Natural killer cell (primary cell): ENCODE measurements around the gene KCNAB3. TPM values are rescaled to one million over a fixed set of nuclear protein-coding genes. Genes with fewer than 3 reads are reported as not detected.

Source experiments
- ATAC-seq, 3 donors: fragments of 150-1000 bp in 2 of 3; fragments of 200-7000 bp in 1 of 3; cut with Tn5 transposase; 1 replicate in 1 of 3; 2 replicates in 2 of 3; pipeline ENCODE4 v1.10.0; 2021; ENCODE audit warnings: mild to moderate bottlenecking in 2 of 3, moderate library complexity in 2 of 3
- DNase-seq, 2 donors: peaks; one replicate each; pipeline versions ENCODE4 v3.0.0 to v3.0.0-alpha.2; 2013 to 2021; ENCODE audit warnings: mixed read lengths in 1 of 2
- H3K27ac ChIP-seq: one replicate; pipeline ENCODE4 v1.5.1; 2013; ENCODE audit warnings: mild to moderate bottlenecking, low read length
- H3K27me3 ChIP-seq: one replicate; pipeline ENCODE4 v1.6.1; 2013; ENCODE audit warnings: low read length; ENCODE audit not compliant: control insufficient read depth, insufficient read depth
- H3K36me3 ChIP-seq: one replicate; pipeline ENCODE4 v1.6.1; 2013; ENCODE audit warnings: low read length; ENCODE audit not compliant: control insufficient read depth, insufficient read depth
- H3K4me1 ChIP-seq: one replicate; pipeline ENCODE4 v1.6.1; 2013; ENCODE audit warnings: low read length; ENCODE audit not compliant: control insufficient read depth, insufficient read depth
- H3K4me3 ChIP-seq: one replicate; pipeline ENCODE4 v1.5.1; 2013; ENCODE audit warnings: low read length
- H3K9me3 ChIP-seq: one replicate; pipeline ENCODE4 v1.6.1; 2013; ENCODE audit warnings: low read length; ENCODE audit not compliant: control insufficient read depth, insufficient read depth
- H3K27ac Mint-ChIP-seq, 2 donors: one replicate each; pipeline ENCODE4 v1.8.0; 2022; ENCODE audit warnings: mild to moderate bottlenecking in 2 of 2, mixed read lengths in 2 of 2, moderate library complexity in 1 of 2
- H3K27me3 Mint-ChIP-seq, 2 donors: one replicate each; pipeline ENCODE4 v1.8.0; 2022; ENCODE audit warnings: low read depth in 2 of 2, mixed read lengths in 2 of 2
- H3K36me3 Mint-ChIP-seq: one replicate; pipeline ENCODE4 v1.8.0; 2022; ENCODE audit warnings: mixed read lengths
- H3K4me1 Mint-ChIP-seq, 2 donors: one replicate each; pipeline ENCODE4 v1.8.0; 2022; ENCODE audit warnings: mixed read lengths in 2 of 2
- H3K4me3 Mint-ChIP-seq: one replicate; pipeline ENCODE4 v1.8.0; 2022; ENCODE audit warnings: mild to moderate bottlenecking, moderate library complexity, mixed read lengths
- H3K9me3 Mint-ChIP-seq, 2 donors: one replicate each; pipeline ENCODE4 v1.8.0; 2022; ENCODE audit warnings: mixed read lengths in 2 of 2
- WGBS: methylation state at CpG from one replicate; pipeline ENCODE4 v1.1.7; 2013; ENCODE audit warnings: missing lambda C conversion rate; ENCODE audit not compliant: insufficient coverage; 5-methylcytosine and 5-hydroxymethylcytosine counted together
- intact Hi-C: fragments of 100-400 bp; cut with micrococcal nuclease; formaldehyde crosslinking; loops from one replicate; pipeline ENCODE4 v1.14.2; 2022
- total RNA-seq, 4 donors: library from RNA; stranded (reverse); fragments of 120-200 nt in 1 of 4; gene quantifications; one replicate each; pipeline versions ENCODE4 v1.2.3 to v1.2.4, GENCODE V29; 2013 to 2022
- TF ChIP-seq, protein P1 (sequence below): fragments of 200-600 bp; IDR thresholded peaks from one replicate; pipeline ENCODE4 v1.8.0; 2022; ENCODE audit warnings: antibody characterized with exemption

The KCNAB3 gene
- total RNA-seq, 3 donors from 2014 or later (not counting 1 experiment from before 2014, with no cell fraction given) = 7.9 to 11.7 (median 9.3) TPM

- H3K9me3 Mint-ChIP-seq = no peaks in the 10 kb centered on the region
- TF ChIP-seq, protein P1, sequence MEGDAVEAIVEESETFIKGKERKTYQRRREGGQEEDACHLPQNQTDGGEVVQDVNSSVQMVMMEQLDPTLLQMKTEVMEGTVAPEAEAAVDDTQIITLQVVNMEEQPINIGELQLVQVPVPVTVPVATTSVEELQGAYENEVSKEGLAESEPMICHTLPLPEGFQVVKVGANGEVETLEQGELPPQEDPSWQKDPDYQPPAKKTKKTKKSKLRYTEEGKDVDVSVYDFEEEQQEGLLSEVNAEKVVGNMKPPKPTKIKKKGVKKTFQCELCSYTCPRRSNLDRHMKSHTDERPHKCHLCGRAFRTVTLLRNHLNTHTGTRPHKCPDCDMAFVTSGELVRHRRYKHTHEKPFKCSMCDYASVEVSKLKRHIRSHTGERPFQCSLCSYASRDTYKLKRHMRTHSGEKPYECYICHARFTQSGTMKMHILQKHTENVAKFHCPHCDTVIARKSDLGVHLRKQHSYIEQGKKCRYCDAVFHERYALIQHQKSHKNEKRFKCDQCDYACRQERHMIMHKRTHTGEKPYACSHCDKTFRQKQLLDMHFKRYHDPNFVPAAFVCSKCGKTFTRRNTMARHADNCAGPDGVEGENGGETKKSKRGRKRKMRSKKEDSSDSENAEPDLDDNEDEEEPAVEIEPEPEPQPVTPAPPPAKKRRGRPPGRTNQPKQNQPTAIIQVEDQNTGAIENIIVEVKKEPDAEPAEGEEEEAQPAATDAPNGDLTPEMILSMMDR = no peak
- peak; percentile 93 to 99 (median 96) for ATAC-seq
- no peaks in the 10 kb centered on the region for H3K27me3 Mint-ChIP-seq
- H3K36me3 Mint-ChIP-seq = no peaks in the 10 kb centered on the region
- Histone ChIP-seq H3K36me3 (peaks cover 3% of the 10 kb centered on the region), H3K9me3 (no peaks in the 10 kb centered on the region), H3K27me3 (no peaks in the 10 kb centered on the region), H3K27ac (peak within 1 kb of the TSS; percentile 79), H3K4me3 (peak within 1 kb of the TSS; percentile 74), H3K4me1 (peaks cover 31% of the 10 kb centered on the region)
- WGBS = under 1% methylated on average over 55 of the region's 55 CpGs
- H3K4me1 Mint-ChIP-seq = peaks cover 36 to 56% of the 10 kb centered on the region in 2 donors
- H3K4me3 Mint-ChIP-seq = peak within 1 kb of the TSS; percentile 99
- H3K27ac Mint-ChIP-seq = peak within 1 kb of the TSS; percentile 96 to 98
- intact Hi-C loops = loop anchor here (1.0 to 5.0 kb wide), 4 partner anchors 9 to 189 kb away; partner anchors contain the start of gene CHD3
- DNase-seq = peak; percentile 99 to 100
These were observed 2.2 kb upstream of the KCNAB3 start, which contains the start of the genes CNTROB and TRAPPC1 for GRCh38 chr17:7931709-7932482. CNTROB (plus strand) TSS chr17:7932206; CDS start chr17:7933080, 874 bp downstream. TRAPPC1 (minus strand) TSS chr17:7931946; CDS start chr17:7931829, 117 bp downstream.

DNA sequence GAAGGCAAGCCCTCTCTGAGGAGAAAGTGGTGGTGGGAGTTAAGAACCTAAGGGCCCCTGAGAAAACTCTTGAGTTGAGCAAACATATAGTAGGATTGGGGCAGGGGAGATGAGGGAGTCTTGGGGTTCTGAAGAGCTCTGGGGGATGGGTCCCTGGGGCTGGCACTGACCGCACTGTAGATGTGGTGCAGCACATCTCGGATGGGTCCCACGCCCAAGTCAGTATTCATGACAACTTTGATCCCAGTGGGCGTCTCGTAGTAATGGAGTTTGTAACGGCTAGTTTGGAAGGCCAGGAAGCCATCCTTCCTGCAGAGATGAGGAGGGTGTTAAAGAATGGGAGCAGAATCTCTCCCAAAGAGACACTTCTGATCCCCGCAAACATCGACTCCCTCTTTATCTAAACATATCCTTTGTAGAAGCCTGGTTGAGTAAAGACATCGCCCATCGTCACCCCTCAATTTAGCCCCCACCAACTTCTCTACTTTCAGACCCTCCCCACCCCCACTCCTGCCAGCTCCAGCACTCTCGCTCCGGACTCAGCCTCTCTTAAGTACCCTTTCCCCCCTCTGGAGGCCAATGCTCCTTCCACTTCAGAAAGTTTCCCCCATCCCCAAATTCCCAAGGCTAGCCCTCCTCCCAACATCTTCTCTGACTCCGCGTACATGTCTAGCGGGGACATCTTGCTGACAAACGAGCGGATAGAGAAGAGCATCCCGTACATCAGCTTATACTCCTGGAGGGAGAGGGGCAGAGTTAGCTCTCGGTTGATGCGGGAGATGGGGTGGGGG, 1.4 kb upstream of the KCNAB3 start:
- intact Hi-C loops = loop anchor here (5.0 kb wide), 2 partner anchors 44 to 89 kb away; partner anchors contain the start of gene CHD3
- peak overlapping the region; percentile 79 for H3K27ac ChIP-seq
- Mint-ChIP-seq H3K27ac (peak overlapping the region; percentile 96 to 98), H3K4me1 (peaks cover 36 to 54% of the 10 kb centered on the region in 2 donors), H3K27me3 (no peaks in the 10 kb centered on the region), H3K4me3 (peak overlapping the region; percentile 99), H3K36me3 (no peaks in the 10 kb centered on the region), H3K9me3 (no peaks in the 10 kb centered on the region)
- ATAC-seq (no peak), DNase-seq (no peak)
- no peaks in the 10 kb centered on the region for H3K27me3 ChIP-seq
- WGBS = 51% methylated on average over 20 of the region's 20 CpGs
- peak overlapping the region; percentile 74 for H3K4me3 ChIP-seq
- TF ChIP-seq, protein P1 = no peak
- H3K4me1 ChIP-seq = peaks cover 31% of the 10 kb centered on the region
- H3K36me3 ChIP-seq = peaks cover 3% of the 10 kb centered on the region
- H3K9me3 ChIP-seq = no peaks in the 10 kb centered on the region

DNA sequence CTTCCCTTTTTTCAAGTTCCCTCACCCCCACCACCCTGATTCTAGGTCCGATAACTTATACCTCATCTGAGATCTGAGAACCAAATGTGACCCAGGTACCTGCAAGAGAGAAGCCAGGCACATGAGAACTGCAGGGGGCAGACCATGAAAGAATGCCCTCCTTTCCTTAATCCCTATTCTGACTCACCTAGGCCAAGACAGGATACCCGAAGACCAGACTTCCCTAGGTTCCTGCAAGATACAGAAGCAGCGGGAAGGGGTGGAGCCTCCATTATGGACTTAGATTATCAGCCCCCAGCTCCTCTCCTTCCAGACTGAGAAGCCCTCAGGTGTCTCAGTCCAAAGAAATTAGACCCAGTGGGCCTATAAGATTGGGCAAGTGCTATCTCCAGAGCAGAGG, 2.1 kb downstream of the KCNAB3 start:
- DNase-seq = no peak
- peaks cover 32% of the 10 kb centered on the region for H3K4me1 ChIP-seq
- no peak overlapping the region for H3K27ac ChIP-seq
- WGBS = 96% methylated on average over 3 of the region's 3 CpGs
- no peak overlapping the region for H3K4me3 ChIP-seq
- no peak for ATAC-seq
- Mint-ChIP-seq H3K9me3 (no peaks in the 10 kb centered on the region), H3K27me3 (no peaks in the 10 kb centered on the region), H3K4me3 (peak overlapping the region; percentile 33), H3K27ac (peak overlapping the region in 1 of 2 donors; percentile 61), H3K4me1 (peaks cover 29 to 35% of the 10 kb centered on the region in 2 donors), H3K36me3 (no peaks in the 10 kb centered on the region)
- H3K36me3 ChIP-seq = peaks cover 3% of the 10 kb centered on the region
- intact Hi-C loops = no loop called here
- no peaks in the 10 kb centered on the region for H3K27me3 ChIP-seq
- TF ChIP-seq, protein P1 = no peak
- H3K9me3 ChIP-seq = no peaks in the 10 kb centered on the region
